Esophagus (tissue), 2 donors: ENCODE measurements around the gene ANKMY1. TPM values are rescaled to one million over a fixed set of nuclear protein-coding genes. Genes with fewer than 3 reads are reported as not detected.
A peak's percentile ranks its signal among the peaks of the same experiment; 100 is the strongest.

Experiments
- H3K27ac ChIP-seq, 2 donors: one replicate each; pipeline ENCODE4 v1.5.1; 2013; ENCODE audit warnings: low read depth in 2 of 2, mild to moderate bottlenecking in 2 of 2, inconsistent platforms in 1 of 2, low read length in 1 of 2, moderate library complexity in 1 of 2
- H3K27me3 ChIP-seq, 2 donors: one replicate each; pipeline ENCODE4 v1.6.1; 2013; ENCODE audit warnings: low read length in 2 of 2, control low read depth in 1 of 2, mild to moderate bottlenecking in 1 of 2; ENCODE audit not compliant: insufficient read depth in 2 of 2, control insufficient read depth in 1 of 2
- H3K36me3 ChIP-seq, 2 donors: one replicate each; pipeline ENCODE4 v1.6.1; 2013; ENCODE audit warnings: low read length in 1 of 2; ENCODE audit not compliant: control insufficient read depth in 2 of 2, insufficient read depth in 2 of 2
- H3K4me1 ChIP-seq, 2 donors: one replicate each; pipeline ENCODE4 v1.6.1; 2013; ENCODE audit warnings: low read length in 1 of 2; ENCODE audit not compliant: control insufficient read depth in 2 of 2, insufficient read depth in 2 of 2
- H3K4me3 ChIP-seq, 2 donors: one replicate each; pipeline ENCODE4 v1.5.1; 2013; ENCODE audit warnings: low read length in 2 of 2, mild to moderate bottlenecking in 2 of 2, low read depth in 1 of 2, moderate library complexity in 1 of 2
- H3K9me3 ChIP-seq, 2 donors: one replicate each; pipeline ENCODE4 v1.6.1; 2013; ENCODE audit warnings: mild to moderate bottlenecking in 2 of 2, low read depth in 1 of 2, low read length in 1 of 2, moderate library complexity in 1 of 2; ENCODE audit not compliant: control insufficient read depth in 2 of 2, insufficient read depth in 1 of 2
- WGBS, 2 donors: extraction: QIAGEN DNeasy Blood & Tissue Kit; methylation state at CpG; one replicate each; pipeline ENCODE4 v1.1.7; 2013; 5-methylcytosine and 5-hydroxymethylcytosine counted together
- polyA plus RNA-seq, 2 donors: library from polyadenylated mRNA; stranded (reverse); fragments of 200-250 nt; gene quantifications; one replicate each; pipeline ENCODE4 v1.2.3, GENCODE V29; 2013
- donor health status: healthy with polysubstance abuse.
- donor health status: Bipolar disorder and iron deficiency.

ANKMY1 gene
- polyA plus RNA-seq, 2 donors, result 4.8 to 16.2 TPM

- Histone ChIP-seq H3K36me3 (peaks cover 0 to 2% of the 10 kb centered on the region in 2 donors), H3K27me3 (no peaks in the 10 kb centered on the region), H3K4me1 (peaks cover 13 to 62% of the 10 kb centered on the region in 2 donors), H3K4me3 (no peak overlapping the region), H3K27ac (no peak overlapping the region), H3K9me3 (no peaks in the 10 kb centered on the region)
- WGBS, 2 donors, result 70 to 80% methylated on average over 14 to 15 of the region's 15 CpGs
Measured at GRCh38 chr2:240439698-240440151, 118.1 kb downstream of the ANKMY1 start.

DNA sequence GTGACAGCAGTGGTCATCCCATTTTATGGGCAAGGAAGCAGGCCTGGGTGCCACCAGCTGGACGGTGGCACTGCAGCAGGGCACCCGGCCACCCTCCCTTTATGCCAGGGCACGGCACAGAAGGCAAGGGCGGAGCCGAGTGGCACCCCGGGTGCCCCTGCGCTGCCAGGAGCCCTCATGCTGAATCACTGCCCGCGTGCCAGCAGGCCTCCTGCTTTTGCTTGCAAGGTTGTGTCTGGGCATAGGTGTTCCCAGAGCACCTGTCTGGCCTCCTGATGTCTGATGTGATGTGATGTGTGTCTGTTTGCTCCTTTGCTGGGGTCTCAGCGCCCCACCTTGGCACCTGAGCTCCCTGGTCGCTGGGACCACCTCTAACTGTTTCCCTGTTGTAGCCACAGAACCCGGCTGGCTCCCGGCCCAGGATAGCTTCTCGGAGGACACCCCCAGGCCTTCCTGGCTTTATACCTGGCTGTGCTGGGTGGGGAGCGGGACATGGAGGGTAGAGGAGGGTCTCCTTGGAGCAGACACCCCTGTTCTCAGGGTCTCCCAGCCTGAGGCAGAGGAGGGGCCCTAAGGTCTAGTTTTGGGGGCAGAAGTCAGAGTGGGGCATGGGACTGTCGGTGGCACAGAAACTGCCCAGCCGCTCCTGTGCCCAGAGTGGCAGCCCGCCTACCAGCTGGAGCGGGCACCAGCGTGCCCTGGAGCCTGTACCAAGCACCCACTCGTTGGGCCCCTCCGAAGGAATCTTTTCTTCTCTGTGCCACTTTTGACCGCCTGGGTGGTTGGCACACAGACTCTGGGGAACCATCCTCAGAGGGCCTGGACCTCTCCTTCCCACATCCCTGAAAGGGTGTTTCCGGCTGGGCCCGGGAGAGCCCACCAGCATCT lies 118.7 kb downstream of the ANKMY1 start:
- Histone ChIP-seq H3K4me1 (peaks cover 13 to 63% of the 10 kb centered on the region in 2 donors), H3K4me3 (peak overlapping the region in 1 of 2 donors; percentile 9), H3K27ac (peak overlapping the region; percentile 76 to 93), H3K27me3 (no peaks in the 10 kb centered on the region), H3K9me3 (no peaks in the 10 kb centered on the region), H3K36me3 (no peaks in the 10 kb centered on the region)
- WGBS, 2 donors, result 54 to 65% methylated on average over 25 of the region's 25 CpGs

DNA sequence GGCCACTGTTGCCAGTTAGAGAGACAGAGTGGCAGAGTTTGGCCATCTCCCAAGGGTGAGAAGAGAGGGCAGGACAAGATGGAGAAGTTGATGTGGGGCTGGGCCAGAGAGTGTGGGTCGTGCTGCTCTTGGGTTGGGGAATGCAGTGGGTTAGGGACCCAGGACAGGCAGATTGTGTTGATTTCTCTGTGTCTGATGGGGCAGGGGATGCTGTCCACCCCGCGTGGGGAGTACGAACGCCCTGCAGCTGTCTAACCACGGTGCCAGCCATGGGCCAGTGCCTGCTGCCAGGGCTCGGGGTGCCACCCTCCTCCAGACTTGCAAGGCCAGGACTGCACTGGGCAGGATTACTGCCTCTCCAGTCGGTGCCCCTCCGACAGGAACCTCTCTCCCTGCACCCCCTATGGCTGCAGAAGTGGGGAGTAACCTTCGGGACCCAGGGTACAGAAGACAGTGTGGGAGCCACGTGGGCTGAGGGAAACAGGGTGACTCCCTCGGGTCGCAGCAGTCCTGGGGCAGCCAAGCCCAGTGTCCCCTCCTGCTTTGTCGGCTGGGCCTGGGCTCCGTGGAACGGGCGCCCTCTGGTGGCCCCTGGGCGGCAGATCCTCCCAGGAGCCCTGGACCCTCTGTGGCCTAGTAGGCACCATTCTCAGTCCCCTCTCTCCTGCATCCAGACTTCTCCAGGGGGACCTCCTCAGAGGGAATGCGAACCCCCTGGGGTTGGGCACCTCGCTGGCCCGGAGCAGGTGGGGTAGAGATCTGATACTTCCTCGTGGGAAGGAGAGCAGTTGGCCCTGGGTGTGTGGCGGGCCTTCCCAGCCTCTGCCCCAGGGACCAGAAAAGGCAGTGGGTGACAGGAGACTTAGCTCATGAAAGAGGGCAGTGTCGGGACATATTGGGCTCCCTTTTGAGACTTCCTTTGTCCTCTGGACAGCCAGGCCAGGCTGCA lies 119.7 kb downstream of the ANKMY1 start:
- peak overlapping the region; percentile 76 to 93 for H3K27ac ChIP-seq
- H3K4me1 ChIP-seq, result peaks cover 13 to 63% of the 10 kb centered on the region in 2 donors
- no peaks in the 10 kb centered on the region for H3K27me3 ChIP-seq
- H3K36me3 ChIP-seq, result no peaks in the 10 kb centered on the region
- H3K9me3 ChIP-seq, result no peaks in the 10 kb centered on the region
- WGBS, 2 donors, result 17 to 19% methylated on average over 23 to 24 of the region's 24 CpGs
- peak overlapping the region; percentile 75 to 80 for H3K4me3 ChIP-seq

GRCh38 chr2:240437551-240437860 lies 120.3 kb downstream of the ANKMY1 start:
- Histone ChIP-seq H3K4me3 (peak overlapping the region; percentile 75 to 80), H3K4me1 (peaks cover 13 to 63% of the 10 kb centered on the region in 2 donors), H3K27me3 (no peaks in the 10 kb centered on the region), H3K27ac (peak overlapping the region in 1 of 2 donors; percentile 93), H3K36me3 (no peaks in the 10 kb centered on the region), H3K9me3 (no peaks in the 10 kb centered on the region)
- 46 to 69% methylated on average over 2 of the region's 2 CpGs for WGBS, 2 donors

DNA sequence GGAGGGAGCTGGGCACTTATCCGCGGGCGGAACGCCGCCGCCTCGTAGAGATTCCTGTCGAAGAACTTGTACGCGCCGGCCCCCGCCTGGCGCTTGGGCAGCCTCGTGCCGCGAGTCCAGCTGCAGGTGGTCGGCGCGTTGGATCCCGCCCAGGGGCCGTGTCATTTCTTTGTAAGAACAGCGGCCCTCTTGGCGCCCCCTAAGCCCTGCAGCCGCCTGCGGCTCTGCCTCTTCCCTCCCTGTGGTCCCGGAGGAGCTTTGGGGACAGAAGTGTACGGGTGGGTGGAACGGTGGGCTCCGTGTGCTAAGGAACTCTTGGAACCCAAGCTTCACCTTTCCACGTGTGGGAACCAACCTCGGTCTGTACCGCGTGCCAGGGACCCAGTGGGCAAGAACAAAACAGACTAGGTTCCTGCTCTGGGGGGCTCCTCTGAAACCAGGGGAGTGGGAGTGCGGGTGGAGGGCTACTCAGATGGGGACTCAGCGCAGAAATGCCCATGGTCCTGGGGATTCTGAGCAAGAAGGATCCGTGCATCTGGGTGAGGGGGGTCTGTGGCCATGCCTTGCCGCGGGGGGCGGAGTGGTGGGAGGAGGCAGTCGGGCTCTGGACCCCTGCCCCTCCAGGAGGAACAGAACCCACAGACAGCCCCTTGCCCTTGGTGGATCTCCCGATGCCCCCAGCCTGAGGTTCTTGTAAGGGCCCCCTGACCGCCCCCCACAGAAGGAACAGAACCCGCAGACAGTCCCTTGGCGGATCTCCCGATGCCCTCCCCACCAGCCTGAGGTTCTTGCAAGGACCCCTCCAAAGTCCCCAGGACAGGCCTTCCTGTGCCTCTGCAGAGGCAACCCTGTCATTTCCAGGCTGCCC lies 120.9 kb downstream of the ANKMY1 start:
- peak overlapping the region; percentile 75 to 80 for H3K4me3 ChIP-seq
- H3K27me3 ChIP-seq, result no peaks in the 10 kb centered on the region
- WGBS, 2 donors, result 14 to 15% methylated on average over 37 to 45 of the region's 45 CpGs
- no peaks in the 10 kb centered on the region for H3K9me3 ChIP-seq
- peaks cover 13 to 61% of the 10 kb centered on the region in 2 donors for H3K4me1 ChIP-seq
- peak overlapping the region; percentile 93 to 97 for H3K27ac ChIP-seq
- no peaks in the 10 kb centered on the region for H3K36me3 ChIP-seq

- Histone ChIP-seq H3K36me3 (no peaks in the 10 kb centered on the region), H3K4me3 (peak overlapping the region; percentile 75 to 80), H3K9me3 (no peaks in the 10 kb centered on the region), H3K4me1 (peaks cover 13 to 54% of the 10 kb centered on the region in 2 donors), H3K27me3 (no peaks in the 10 kb centered on the region), H3K27ac (peak overlapping the region; percentile 93 to 97)
- 1 to 2% methylated on average over 62 to 88 of the region's 88 CpGs for WGBS, 2 donors
Measured at GRCh38 chr2:240435948-240436682, 121.7 kb downstream of the ANKMY1 start.

DNA sequence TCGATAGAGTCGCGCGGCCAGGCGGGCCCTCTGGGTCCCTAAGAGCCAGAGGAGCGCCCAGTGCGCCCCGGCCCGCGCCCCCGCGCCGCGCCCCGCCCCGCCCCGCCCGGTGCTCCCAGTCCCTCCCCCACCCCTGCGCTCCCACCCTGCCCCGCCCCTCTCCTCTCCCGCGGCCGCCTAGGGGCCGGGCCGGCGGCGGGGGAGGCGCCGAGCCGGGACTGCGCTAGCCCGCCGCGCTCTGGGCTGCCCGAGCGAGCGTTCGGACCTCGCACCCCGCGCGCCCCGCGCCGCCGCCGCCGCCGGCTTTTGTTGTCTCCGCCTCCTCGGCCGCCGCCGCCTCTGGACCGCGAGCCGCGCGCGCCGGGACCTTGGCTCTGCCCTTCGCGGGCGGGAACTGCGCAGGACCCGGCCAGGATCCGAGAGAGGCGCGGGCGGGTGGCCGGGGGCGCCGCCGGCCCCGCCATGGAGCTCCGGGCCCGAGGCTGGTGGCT lies 122.3 kb downstream of the ANKMY1 start, which contains the start of gene GPC1:
Gene GPC1, plus strand, starts transcription at position 207 of the 491 bp plus-strand sequence. Its CDS starts 256 bp downstream, at position 463.
- H3K4me3 ChIP-seq, result peak within 1 kb of the TSS; percentile 75 to 80
- WGBS, 2 donors, result 1 to 3% methylated on average over 14 to 72 of the region's 77 CpGs
- H3K9me3 ChIP-seq, result no peaks in the 10 kb centered on the region
- H3K36me3 ChIP-seq, result no peaks in the 10 kb centered on the region
- H3K27me3 ChIP-seq, result no peaks in the 10 kb centered on the region
- H3K27ac ChIP-seq, result peak within 1 kb of the TSS; percentile 97 to 98
- peaks cover 13 to 48% of the 10 kb centered on the region in 2 donors for H3K4me1 ChIP-seq

GRCh38 chr2:240434728-240435456 lies 122.9 kb downstream of the ANKMY1 start:
- Histone ChIP-seq H3K27ac (peak overlapping the region; percentile 97 to 98), H3K36me3 (no peaks in the 10 kb centered on the region), H3K27me3 (no peaks in the 10 kb centered on the region), H3K4me1 (peaks cover 13 to 48% of the 10 kb centered on the region in 2 donors), H3K4me3 (peak overlapping the region; percentile 63 to 80), H3K9me3 (no peaks in the 10 kb centered on the region)
- WGBS, 2 donors, result 1 to 2% methylated on average over 42 to 71 of the region's 71 CpGs
